Measurements from ENCODE around the gene PTPN1.
"Not testable (repeated sequence)": the region's sequence is repeated elsewhere in the genome, so short reads cannot be mapped to it uniquely, and the experiment has no call there.

Gene PTPN1

DNA sequence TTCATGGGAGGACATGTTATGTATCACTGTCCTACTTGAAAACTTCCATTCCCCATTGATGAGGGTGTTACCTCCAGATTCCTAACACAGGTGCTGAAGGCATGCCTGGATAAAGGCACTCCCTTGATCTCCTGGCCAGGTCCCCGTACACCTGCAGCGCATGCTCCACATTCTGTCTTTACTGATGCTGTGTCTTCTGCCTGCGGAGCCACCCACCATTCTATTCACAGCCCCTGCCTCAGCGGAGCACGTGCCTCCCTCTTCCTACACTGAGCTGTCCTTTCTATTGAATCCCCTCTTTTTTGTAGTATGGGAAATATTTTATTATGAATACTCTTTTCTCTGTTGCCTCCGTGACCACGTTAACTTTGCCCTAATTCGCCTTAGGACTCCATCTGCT, 25.0 kb downstream of the PTPN1 start:
- no peak for DNase-seq

DNA sequence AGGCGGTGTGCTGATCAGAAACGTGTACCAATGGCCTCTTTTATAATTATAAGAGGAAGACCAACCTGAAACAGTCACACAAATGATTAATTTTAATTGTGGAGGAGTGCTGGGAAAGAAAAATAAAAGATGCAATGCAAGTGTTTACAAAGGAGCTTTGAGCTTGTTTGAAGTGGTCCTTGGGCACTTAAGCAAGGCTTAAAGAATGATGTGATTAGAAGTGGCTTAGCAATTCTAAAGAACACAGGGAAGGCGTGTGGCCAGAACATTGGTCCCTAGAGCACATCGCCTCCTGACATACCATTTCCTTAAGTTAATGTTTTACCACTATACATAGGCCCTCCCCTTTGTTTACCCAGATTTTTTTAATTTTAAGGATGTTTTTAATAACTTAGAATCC, 26.1 kb downstream of the PTPN1 start:
- DNase-seq: no peak

DNA sequence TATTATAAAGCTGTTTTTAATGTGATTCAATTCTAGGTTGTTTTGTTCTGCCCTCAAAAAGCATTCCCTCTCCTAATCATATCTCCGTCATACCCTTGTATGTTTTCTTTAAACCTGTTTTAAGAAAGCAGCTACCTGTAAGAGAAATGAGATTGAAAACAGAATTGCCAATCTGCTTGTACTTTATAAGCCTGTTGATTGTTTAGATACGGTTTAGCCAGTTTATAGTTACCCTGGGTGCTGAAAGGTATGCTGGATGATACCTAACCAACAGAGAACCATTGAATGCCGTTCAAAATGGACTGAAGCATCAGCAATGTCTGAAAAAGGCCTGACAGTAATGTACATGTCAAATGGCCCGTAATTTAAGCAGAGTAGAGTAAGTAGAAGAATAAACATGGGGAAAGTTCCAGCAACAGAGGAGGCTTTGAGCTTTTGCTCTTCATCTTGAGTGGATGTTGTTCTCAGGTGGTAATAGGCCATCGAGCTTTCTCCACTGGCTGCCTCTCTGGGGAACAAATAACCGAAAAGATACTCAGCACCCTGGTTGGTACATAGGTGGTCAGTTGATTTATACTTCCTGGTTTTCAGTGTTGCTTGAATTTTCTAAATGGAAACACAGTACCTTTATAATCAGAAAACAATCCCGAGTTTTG, 27.5 kb downstream of the PTPN1 start:
- DNase-seq: no peak

DNA sequence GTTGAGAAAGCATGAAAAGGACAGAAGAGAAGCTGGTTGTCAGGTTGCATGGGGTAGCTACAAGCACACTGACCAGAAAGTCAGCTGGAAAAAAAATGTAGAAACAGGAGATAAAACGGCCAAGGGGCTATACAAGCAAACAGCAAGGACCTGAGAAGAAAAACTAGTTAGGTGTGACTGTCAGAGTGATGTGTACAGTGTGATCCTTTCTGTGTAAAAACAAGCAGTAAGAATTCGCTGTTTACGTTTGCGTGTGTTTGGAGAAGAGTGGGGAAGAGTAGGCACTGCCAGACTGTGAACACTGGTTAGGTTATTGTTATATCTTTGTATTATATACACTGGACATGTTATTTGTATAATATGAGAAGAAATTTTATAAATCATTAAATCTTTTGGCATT, 28.1 kb downstream of the PTPN1 start:
- DNase-seq: no peak

DNA sequence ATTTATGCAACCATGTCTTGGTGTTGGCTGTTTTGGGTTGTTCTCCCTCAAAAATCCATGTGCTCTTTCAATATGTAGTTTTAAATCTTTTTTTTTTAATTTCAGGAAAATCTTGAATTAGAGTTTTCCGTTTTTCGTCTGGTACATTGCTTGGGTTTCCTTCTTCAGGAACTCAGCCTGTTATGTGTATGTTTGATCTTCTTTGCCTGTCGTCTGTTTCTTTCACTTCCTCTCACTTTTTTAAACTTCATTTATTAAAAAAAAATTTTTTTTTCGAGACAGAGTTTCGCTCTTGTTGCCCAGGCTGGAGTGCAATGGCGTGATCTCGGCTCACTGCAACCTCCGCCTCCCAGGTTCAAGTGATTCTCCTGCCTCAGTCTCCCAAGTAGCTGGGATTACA, 29.6 kb downstream of the PTPN1 start:
- DNase-seq: not testable (repeated sequence)

DNA sequence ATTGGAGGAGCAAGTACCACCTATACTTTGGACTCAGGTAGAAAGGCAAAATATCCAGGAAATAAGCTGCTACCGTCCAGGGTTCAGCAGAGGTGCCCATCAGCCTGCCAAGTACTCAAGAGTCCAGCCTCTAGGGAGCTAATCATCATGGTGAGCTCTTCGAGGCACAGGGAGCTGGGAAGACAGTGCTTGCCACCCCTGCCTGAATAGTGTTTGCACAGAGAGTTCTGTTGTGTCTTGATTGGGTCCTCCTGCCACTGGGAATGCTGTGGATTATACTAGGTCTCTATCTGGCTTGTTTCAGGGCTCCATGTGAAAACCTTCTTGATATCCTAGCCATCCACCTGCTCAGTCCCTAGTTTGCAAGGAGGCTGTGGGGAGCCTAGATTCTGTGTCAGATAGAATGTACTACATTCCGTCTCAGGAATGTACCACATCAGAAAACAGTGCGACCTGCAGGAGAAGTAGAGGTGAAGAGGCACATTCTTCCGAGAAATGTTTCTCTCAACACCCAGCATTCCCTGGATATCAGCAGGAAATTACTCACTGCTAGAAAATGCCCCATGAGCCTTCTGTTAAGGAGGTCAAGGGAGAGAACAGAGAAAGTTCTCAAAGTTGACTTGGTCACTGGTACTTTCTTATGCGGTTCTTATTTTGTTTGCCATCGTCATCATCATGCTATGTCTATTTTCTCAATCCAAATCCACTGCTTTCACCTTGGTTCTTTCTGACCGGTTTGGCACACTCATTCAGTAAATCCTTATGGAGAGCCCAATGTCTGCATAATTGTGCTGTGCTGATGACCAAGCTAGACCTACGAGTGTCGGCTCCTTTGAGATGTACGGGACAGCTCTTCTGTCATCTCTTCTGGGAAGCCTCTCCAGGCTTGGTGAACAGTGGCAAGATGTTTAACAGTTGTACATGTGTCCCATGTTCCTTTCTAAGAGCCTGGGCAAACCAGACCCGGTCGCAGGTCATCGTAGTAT, 30.7 kb downstream of the PTPN1 start:
- no peak for DNase-seq

DNA sequence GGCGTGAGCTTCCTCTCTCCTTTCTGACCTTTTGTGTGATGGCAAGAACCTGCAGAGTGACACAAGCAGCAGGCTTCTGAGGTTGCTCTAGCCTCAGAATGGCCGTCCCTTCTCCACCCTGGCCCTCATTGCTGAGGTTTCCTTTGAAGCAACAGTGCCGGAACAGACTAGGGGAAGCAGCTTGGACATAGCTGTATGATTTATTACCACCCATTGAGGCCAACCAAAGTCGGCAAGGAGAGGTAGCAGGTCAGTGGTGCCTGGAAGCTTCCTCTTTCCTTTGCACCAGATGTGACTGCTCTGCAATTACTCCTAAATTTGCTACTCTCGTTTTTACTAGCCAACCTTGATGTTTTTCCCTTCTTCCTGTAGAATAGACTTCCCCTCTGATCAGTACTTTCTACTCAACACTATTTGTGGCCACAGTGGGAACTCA, 31.4 kb downstream of the PTPN1 start:
- peak; percentile 58 for DNase-seq

DNA sequence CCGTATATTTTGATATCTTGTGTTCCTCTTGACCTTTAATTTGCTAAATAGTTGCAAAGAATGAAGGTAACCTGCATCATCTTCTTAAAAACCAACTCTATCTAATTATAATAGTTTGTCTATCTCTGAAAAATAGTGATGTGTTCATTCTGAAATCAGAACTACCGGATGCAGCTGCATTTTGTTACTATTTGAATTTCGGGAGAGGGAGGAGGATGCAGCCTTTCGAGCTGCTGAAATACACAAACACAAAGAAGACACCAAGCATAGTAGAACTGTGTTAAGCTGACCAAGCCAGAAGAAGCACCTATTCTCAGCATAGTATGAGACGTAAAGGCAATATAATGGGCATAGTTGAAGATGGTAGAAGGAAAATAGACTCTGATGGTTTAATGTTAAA, 33.1 kb downstream of the PTPN1 start:
- DNase-seq: no peak

DNA sequence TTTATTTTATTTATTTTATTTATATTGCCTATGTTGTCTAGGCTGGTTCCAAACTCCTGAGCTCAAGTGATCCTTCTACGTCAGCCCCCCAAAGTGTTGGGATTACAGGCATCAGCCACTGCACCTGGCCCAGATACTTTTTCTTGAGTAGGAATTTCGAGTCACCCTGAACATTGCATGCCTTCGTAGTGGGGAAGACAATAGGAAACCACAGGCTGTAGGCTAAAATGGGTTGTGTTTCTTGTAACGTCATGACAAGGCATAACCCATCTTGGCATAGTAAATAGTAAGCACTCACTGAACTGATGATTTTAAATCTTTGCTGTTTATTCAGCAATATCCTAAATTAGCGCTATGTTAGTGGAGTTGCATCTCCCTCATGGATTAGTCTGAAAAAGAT, 34.9 kb downstream of the PTPN1 start:
- no peak for DNase-seq

DNA sequence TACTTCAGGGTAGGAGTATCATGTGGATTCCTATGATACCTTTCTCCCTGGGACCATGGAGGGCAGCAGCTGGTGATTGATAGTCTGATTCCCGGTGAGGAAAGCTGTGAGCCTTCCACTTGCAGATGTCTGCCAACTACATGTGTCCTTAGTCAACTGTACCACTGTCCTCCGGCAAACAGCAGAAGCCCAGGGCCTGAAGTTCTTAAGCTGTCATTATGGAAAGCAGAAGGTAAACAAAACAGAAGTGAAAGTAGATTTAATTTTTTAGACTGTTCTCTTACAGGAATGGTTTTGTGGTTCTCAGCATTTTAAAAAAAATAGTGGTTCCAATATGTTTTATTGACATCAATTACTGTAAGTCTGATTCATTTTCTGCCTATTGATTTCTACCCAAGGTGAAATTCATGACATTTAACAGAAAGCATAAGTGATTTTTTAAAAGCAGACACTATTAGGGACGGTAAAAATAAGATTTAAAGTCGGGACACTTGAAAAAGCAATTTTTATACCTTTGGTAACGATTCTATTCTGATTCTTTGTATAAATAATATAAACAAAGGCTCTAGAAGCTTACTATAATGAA, 36.6 kb downstream of the PTPN1 start:
- peak; percentile 35 for DNase-seq

DNA sequence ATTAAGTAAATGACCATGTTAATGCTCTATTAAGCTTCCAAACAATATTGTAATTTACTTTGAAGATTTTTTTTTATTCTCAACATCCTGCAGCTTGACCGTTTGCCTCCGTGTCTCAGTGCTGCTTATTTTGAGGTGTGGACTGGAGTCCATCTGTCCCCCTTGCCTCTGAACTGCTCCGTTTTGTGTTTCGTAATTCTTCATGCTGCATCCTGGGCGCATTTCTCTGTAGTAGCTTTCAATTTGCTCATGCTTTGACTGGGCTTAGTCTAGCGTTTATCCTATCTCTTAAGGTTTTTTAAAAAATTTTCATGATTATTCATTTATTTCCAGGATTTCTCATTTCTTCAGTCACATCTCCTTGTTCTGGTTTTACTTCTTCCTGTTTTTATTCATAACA, 37.8 kb downstream of the PTPN1 start:
- no peak for DNase-seq

DNA sequence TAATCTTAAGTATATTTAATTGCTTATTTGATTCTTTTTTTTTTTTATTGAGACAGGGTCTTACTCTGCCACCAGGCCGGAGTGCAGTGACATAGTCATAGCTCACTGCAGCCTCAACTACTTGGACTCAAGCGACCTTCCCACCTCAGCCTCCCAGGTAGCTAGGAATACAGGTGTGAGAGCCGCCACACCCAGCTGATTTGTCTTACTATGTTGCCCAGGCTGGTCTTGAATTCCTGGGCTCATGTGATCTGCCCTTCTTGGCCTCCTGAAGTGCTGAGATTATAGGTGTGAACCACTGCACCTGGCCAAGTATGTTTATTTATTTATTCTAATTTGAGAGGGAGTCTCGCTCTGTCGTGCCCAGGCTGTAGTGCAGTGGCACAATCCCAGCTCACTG, 38.2 kb downstream of the PTPN1 start:
- no peak for DNase-seq

DNA sequence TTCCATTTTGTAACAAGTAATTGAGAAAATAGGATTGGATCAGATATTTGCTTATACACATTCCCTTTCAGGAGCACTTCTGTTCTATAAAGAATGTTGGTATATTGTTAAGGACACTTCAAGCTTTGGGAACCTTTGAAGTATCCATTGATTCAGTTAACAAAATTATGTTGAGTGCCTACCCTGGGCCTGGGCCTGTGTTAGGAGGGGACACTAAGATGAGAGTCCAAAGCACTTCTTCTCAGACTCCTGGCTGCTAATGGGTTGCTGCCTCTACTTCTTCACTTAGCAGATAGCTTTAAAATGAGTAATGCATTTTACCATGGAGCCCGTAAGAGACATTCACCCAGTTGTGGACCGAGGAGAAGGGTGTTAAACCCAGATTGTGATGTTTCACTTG, 40.3 kb downstream of the PTPN1 start:
- no peak for DNase-seq

DNA sequence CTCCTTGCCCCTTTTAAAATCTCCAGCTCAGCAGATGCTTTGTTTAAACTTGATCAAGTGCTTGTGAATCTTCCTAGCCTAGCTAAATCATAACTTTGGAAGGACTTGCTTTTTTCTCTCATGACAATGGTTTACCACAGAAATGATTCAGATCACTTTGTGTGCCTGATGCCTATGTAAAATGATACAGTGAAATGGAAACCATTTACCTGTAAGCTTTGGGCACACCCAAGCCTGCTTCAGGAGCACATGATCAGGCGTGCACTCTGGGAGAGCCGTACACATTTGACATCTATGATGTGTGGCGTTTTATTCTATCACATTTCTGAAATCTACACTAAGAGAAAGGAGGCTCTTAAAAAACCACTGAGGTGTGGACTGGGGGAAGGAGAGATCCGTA, 41.1 kb downstream of the PTPN1 start:
- DNase-seq: no peak

DNA sequence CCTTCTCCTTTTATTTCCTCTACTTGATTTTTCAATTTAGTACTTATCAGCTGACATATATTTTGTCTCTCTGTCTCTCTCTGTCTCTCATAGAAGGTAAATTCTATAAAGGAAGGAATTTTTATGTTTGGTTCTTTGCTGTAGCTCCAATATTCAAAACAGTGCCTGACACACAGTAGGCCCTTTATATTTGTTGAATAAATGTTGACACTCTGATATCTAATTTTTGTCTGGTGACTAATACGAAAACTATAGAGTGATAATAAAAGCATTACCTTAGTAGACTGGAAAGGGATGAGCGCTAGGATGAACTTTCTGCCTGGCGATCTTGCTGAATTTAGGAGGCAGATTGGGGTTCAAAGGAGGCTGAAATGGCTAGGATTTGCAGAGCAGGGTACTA, 42.8 kb downstream of the PTPN1 start:
- no peak for DNase-seq

DNA sequence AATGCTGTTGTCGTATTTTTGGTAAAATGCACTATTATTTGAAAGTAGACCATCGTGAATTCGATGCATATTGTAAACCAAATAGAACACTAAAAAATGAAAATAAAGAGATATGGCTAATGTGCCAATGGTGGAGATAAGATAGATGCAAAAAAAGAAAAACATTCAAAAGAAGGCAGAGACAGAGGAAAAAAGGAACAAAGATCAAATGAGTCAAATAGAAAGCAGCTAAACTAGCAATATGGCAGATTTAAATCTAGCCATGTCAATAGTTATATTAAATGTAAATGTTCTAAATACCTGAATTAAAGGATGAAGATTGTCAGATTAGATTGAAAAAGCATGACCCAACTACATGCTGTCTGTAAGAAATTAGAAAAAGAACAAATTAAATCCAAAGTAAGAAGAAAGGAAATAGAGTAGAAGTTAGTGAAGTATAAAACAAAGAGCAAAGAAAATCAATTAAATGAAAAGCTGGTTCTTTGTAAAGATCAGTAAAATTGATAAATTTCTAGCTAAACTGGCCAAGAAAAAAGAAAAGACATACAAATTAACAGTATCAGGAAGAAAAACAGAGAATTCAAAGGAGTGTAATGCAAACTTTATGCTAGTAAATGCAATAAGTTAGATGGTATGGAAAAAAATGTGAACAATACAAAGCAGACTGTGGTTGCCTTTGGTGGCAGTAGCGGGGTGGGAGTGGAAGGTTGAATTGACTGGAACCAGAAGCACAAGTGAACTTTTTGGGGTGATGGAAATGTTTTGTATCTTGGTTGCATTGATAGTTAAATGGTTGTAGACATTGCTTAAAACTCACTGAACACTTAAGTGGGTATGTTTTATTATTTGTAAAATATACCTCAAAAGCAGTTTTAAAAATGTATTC, 44.8 kb downstream of the PTPN1 start:
- DNase-seq: peak; percentile 27

DNA sequence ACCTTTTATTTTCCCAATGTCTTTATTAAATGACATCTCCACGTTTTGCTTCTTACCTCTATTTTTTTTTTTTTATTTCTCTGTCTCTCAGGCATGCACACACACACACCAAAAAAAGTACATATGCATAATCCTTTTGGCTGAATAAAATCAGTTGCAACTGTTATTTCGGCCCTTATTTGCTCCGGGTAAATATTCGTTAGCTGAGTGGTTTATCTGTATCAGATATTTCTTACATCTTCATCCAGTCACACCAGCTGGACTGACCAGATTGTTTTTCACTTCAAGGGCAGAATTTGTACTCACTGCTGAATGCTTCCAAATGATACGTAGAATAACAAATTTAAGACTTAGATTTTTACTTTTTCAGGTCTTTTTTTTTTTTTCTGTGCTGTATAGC, 45.5 kb downstream of the PTPN1 start:
- DNase-seq: peak; percentile 38

DNA sequence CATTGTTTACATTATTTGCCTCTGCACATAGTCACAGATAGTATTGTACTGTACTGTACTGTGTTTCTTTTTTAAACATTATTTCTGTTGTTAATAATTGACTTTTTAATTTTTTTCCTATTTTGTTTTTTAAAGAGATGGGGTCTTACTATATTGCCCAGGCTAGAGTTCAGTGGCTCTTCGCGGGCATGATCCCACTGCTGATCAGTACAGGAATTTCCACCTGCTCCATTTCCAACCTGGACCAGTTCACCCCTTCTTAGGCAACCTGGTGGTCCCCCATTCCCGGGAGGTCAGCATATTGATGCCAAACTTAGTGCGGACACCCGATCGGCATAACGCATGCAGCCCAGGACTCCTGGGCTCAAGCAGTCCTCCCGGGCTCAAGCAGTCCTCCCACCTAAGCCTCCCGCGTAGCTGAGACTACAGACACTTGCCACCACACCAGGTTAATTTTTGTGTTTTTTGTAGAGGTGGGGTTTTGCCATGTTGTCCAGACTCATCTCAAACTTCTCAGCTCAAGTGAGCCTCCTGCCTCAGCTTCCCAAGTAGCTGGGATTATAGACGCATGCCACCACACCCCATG, 47.5 kb downstream of the PTPN1 start:
- no peak for DNase-seq

DNA sequence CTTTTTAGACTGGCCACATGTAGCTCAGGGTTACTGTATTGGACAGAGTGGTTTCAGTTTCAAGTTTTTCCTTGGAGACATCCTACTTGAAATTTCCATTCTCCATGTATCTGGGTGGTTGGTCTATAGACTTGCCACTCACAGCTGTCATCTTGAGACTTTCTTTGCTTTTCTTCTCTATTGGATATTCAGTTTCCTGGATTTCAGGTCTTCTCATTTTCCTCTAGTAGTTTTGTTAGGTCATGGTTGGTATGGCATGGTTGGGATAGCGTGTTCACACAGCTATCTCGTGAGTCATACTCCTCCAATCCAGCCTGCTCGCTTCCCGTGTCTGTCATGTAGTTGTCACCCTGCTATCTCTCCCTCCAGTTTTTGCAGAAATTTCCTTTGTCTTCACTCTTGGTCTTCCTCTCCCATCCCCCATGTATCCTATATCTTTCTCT, 48.3 kb downstream of the PTPN1 start:
- peak; percentile 74 for DNase-seq

DNA sequence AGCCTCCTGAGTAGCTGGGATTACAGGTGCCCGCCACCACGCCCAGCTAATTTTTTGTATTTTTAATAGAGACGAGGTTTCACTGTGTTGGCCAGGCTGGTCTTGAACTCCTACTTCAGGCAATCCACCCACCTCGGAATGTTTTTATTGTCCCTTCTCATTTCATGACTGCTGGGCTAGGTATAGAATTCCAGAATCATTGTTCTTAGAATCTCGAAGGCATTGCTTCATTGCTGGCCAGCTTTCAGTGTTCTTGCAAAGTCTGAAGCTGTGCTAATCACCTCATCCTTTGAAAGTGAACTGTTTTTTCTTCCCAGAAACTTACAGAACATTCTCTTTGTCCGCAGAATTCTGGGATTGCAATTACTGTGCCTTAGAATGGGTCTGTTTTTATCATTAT, 49.0 kb downstream of the PTPN1 start:
- DNase-seq: no peak

DNA sequence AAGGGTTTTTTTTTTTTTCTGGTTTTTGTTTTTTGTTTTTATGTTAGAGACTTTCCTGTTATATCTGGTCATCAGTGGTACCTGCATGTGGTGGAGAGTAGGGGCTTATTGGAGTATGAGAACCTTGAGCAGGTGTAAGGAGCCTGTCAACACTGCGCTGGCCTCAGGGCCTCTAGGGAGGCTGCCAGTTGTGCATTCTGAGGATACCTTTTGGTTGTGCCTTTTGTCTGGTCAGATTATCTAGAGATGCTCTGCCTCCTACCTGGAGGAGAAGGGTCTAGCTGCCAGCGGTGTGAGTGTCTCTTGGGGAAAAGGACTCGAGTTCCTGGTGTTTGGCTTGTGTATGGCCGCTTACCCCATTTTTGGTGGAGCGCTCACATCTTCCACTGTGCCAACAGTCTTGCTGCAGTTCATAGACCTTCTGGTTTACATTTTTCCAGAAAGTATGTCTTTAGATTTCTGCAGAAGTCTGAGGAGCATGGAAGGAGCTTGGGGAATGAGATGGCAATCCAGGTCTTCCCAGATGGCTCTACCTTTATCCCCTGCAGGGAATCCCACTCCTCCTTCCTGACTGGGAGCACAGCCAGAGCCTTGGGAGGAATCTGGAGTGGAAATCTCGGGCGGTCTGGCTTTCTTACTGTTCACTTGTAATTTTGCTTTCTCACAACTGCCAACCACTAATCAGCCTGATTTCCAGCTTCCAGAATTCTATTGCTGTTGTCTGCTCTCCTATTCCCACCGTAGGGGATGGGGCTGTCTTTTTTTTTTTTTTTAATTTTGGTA, 49.9 kb downstream of the PTPN1 start:
- no peak for DNase-seq

DNA sequence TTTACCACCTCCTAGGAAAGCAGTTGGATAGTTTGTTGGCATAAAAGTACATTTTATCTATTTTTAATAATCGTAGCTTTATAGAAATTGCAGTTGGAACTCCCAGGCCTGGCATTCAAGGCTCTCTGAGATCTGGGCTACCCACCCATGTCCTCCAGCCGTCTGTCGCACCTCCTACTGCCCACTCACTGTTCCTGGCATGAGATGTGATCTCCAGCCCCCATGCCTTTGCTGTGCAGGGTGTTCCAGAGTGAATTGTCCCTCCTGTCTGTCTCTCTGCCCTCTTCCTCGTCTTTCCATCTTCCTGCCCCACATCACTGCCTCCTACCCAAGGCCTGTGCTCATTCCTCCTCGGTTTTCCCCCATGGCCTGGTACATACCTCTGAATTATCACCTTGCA, 50.7 kb downstream of the PTPN1 start:
- no peak for DNase-seq
